Measurements from ENCODE around the gene TDP2. TPM values are rescaled to one million over a fixed set of nuclear protein-coding genes. Genes with fewer than 3 reads are reported as not detected.

Gene TDP2
- total and polyA plus RNA-seq, 9 of the 15 experiments (the other 6 are each of a cell fraction or from before 2014, with no cell fraction given): 27.7 to 60.1 (median 31.8) TPM

- TF ChIP-seq ZBTB5 (IDR thresholded peaks at IDR 0.05): no peak
- TF ChIP-seq ZNF347 (CRISPR knock-in tag; IDR thresholded peaks at IDR 0.05; ENCODE audit: low read depth): no peak
- no peak for TF ChIP-seq EP300 (IDR thresholded peaks at IDR 0.05; ENCODE audit: low read length)
- TF ChIP-seq PCBP2 (IDR thresholded peaks at IDR 0.05; ENCODE audit: low read depth, low read length, poor library complexity, severe bottlenecking): no peak
- TF ChIP-seq SREBF2 (CRISPR knock-in tag; IDR thresholded peaks at IDR 0.05): no peak
Measured at GRCh38 chr6:24621626-24622289, 44.9 kb downstream of the TDP2 start (continued).

GRCh38 chr6:24620637-24621036 is 46.1 kb downstream of the TDP2 start:
- ATAC-seq (no peak), DNase-seq (ENCODE audit: extremely low read depth in 1 of 4, low spot score in 3 of 4) (no peak), FAIRE-seq (no peak)
- H3K9ac ChIP-seq (ENCODE audit: insufficient read depth in 1 of 2, low read depth in 2 of 2, low read length in 2 of 2): no peak overlapping the region
- H2AFZ ChIP-seq (ENCODE audit: low read depth, low read length): no peak overlapping the region
- no peak overlapping the region for H3K4me2 ChIP-seq (ENCODE audit: insufficient read depth, low read length)
- ChIA-PET CTCF (ENCODE audit: low intra/inter-chr PET ratio) (no interaction called here), POLR2A (interaction anchor here (0.6 to 2.7 kb wide), 6 partner anchors 11 to 45 kb away, joined by 3 to 10 read pairs (median 4); partner anchors contain the start of genes ACOT13, KIAA0319 and TDP2)
- intact Hi-C loops (cut with micrococcal nuclease): no loop called here
- no peaks in the 10 kb centered on the region for H3K79me2 ChIP-seq (ENCODE audit: control insufficient read depth, insufficient read depth, low read length)
- H3K36me3 ChIP-seq (ENCODE audit: control insufficient read depth, insufficient read depth, low read length): no peaks in the 10 kb centered on the region
- no peaks in the 10 kb centered on the region for H3K9me1 ChIP-seq (ENCODE audit: control insufficient read depth, insufficient read depth, low read length)
- in situ Hi-C loops (cut with MboI): no loop called here
- 0% methylated on average over 3 of the region's 3 CpGs for WGBS (ENCODE audit: insufficient coverage, low coverage, missing lambda C conversion rate)
- peaks cover 17% of the 10 kb centered on the region in 2 experiments; a peak in 4 of 5 replicates for H3K27me3 ChIP-seq (ENCODE audit: control insufficient read depth in 2 of 2, insufficient read depth in 2 of 2, low read length in 2 of 2)
- H3K4me3 ChIP-seq: no peak overlapping the region
- H3K9me3 ChIP-seq (replicated peaks; ENCODE audit: control insufficient read depth, insufficient read depth, low read depth, low read length): no peaks in the 10 kb centered on the region
- no peaks in the 10 kb centered on the region for H4K20me1 ChIP-seq (replicated peaks; ENCODE audit: control insufficient read depth, insufficient read depth, low read length)
- TF ChIP-seq GTF2F1 (IDR thresholded peaks at IDR 0.05; ENCODE audit: low read depth, low read length) (no peak), PHB2 (IDR thresholded peaks at IDR 0.05; ENCODE audit: low read depth) (no peak), EWSR1 (IDR thresholded peaks at IDR 0.05; ENCODE audit: borderline replicate concordance, low read depth, partially characterized antibody) (no peak), ZBTB2 (IDR thresholded peaks at IDR 0.05) (no peak)
- BruUV-seq (replicated peaks): no TSS peak
- H3K4me1 ChIP-seq (replicated peaks in 1 of 2; ENCODE audit: control insufficient read depth in 2 of 2, insufficient read depth in 2 of 2, low read length in 2 of 2): no peaks in the 10 kb centered on the region
- H3K27ac ChIP-seq (ENCODE audit: extremely low read depth, low read depth, low read length): no peak overlapping the region
